Right lobe of liver (tissue), 6 donors: Measurements from ENCODE around the gene AOAH. TPM values are rescaled to one million over a fixed set of nuclear protein-coding genes. Genes with fewer than 3 reads are reported as not detected.

Source experiments
- ATAC-seq, 4 donors: fragments of 200-7000 bp; cut with Tn5 transposase; one replicate each; pipeline ENCODE4 v1.9.1; 2020; ENCODE audit warnings: mild to moderate bottlenecking in 4 of 4, moderate library complexity in 4 of 4
- DNase-seq, 3 donors: peaks; one replicate each; pipeline ENCODE4 v3.0.0-alpha.2; 2020
- H3K27ac ChIP-seq, 3 donors: fragments of 200-600 bp; one replicate each; pipeline ENCODE4 v1.8.0; 2022
- H3K27me3 ChIP-seq, 2 donors: fragments of 200-600 bp; one replicate each; pipeline ENCODE4 v1.8.0; 2022
- H3K36me3 ChIP-seq, 4 donors: fragments of 200-600 bp; sonication (generic) in 1 of 4; one replicate each; pipeline versions ENCODE4 v1.5.1 to v1.8.0; 2017 to 2022; ENCODE audit warnings: control low read depth in 1 of 4
- H3K4me1 ChIP-seq, 4 donors: fragments of 200-600 bp; sonication (generic) in 1 of 4; one replicate each; pipeline versions ENCODE4 v1.5.1 to v1.8.0; 2017 to 2022; ENCODE audit warnings: control low read depth in 1 of 4
- H3K4me3 ChIP-seq, 3 donors: fragments of 200-600 bp; one replicate each; pipeline ENCODE4 v1.8.0; 2022
- H3K9me3 ChIP-seq, 4 donors: fragments of 200-600 bp; sonication (generic) in 1 of 4; one replicate each; pipeline versions ENCODE4 v1.5.1 to v1.8.0; 2017 to 2022; ENCODE audit warnings: control low read depth in 1 of 4
- CTCF ChIP-seq, 4 donors: fragments of 200-600 bp in 3 of 4; fragments of 450-650 bp in 1 of 4; IDR thresholded peaks; one replicate each; pipeline versions ENCODE4 v1.5.1 to v1.8.0; 2016 to 2022; ENCODE audit warnings: antibody characterized with exemption in 4 of 4, mild to moderate bottlenecking in 2 of 4
- POLR2A ChIP-seq: fragments of 450-650 bp; IDR thresholded peaks from one replicate; pipeline ENCODE4 v1.6.1; 2017; ENCODE audit warnings: antibody characterized with exemption, mild to moderate bottlenecking
- WGBS: methylation state at CpG from one replicate; pipeline ENCODE4 v1.1.6; 2018; ENCODE audit warnings: low coverage, low lambda C conversion rate; ENCODE audit not compliant: insufficient coverage; ENCODE audit errors: missing lambda C conversion rate; 5-methylcytosine and 5-hydroxymethylcytosine counted together
- intact Hi-C, 2 donors: fragments of 100-400 bp; cut with DNase I; formaldehyde crosslinking; loops; one replicate each; pipeline versions ENCODE4 v1.11.2 to v1.14.1; 2022
- total RNA-seq, 6 experiments: library from RNA; depleted of rRNA in 2 of 6; stranded (reverse); fragments of >200 nt in 2 of 6; fragmentation: NEBNext Ultra II Directional in 3 of 6; extraction: Animal tissue kit (Norgen Biotek cat#: 25700) in 3 of 6; gene quantifications; one replicate each; pipeline versions ENCODE4 v1.1.0 to v1.2.4, GENCODE V29; 2016 to 2023
- donor health status: DM: no; HTN: yes; CAD: no.
- donor health status: DM: no; HTN: no; CAD: no.
- donor health status: DM: no; HTN: no; CAD: no.
- donor health status: DM: no; HTN: yes; CAD: no.
- donor health status: DM: no; HTN: yes; CAD: no.

AOAH gene
- total RNA-seq, 6 experiments from 2014 or later: 2.9 to 11.3 (median 6.4) TPM

GRCh38 chr7:36742911-36743775, 18.8 kb upstream of the AOAH start:
- Histone ChIP-seq H3K27ac (no peak overlapping the region), H3K9me3 (no peaks in the 10 kb centered on the region), H3K4me3 (no peak overlapping the region), H3K27me3 (no peaks in the 10 kb centered on the region), H3K4me1 (peaks cover 0 to 19% (median 4%) of the 10 kb centered on the region in 4 donors), H3K36me3 (no peaks in the 10 kb centered on the region)
- TF ChIP-seq POLR2A: no peak
- no peak for TF ChIP-seq CTCF (IDR thresholded peaks at IDR 0.05)
- 70% methylated on average over 6 of the region's 6 CpGs for WGBS
- no peak for ATAC-seq
- peak in 1 of 3 donors; percentile 59 for DNase-seq
- intact Hi-C loops: no loop called here

- DNase-seq (no peak), ATAC-seq (no peak)
- Histone ChIP-seq H3K27ac (no peak overlapping the region), H3K36me3 (no peaks in the 10 kb centered on the region), H3K27me3 (no peaks in the 10 kb centered on the region), H3K4me3 (no peak overlapping the region), H3K4me1 (peaks cover 0 to 10% (median 2%) of the 10 kb centered on the region in 4 donors), H3K9me3 (no peaks in the 10 kb centered on the region)
- TF ChIP-seq POLR2A (no peak), CTCF (IDR thresholded peaks at IDR 0.05) (no peak)
- intact Hi-C loops: no loop called here
- WGBS: 100% methylated on average over 3 of the region's 3 CpGs
Observed at GRCh38 chr7:36741866-36742265, 17.6 kb upstream of the AOAH start.

GRCh38 chr7:36739351-36739750, 15.1 kb upstream of the AOAH start:
- Histone ChIP-seq H3K4me1 (no peaks in the 10 kb centered on the region), H3K4me3 (no peak overlapping the region), H3K27ac (no peak overlapping the region), H3K36me3 (no peaks in the 10 kb centered on the region), H3K27me3 (no peaks in the 10 kb centered on the region), H3K9me3 (no peaks in the 10 kb centered on the region)
- no peak for ATAC-seq
- intact Hi-C loops: no loop called here
- WGBS: 88% methylated on average over 2 of the region's 3 CpGs
- no peak for TF ChIP-seq POLR2A
- TF ChIP-seq CTCF (IDR thresholded peaks at IDR 0.05): no peak
- DNase-seq: no peak

GRCh38 chr7:36736899-36737211, 12.6 kb upstream of the AOAH start:
- H3K4me3 ChIP-seq: no peak overlapping the region
- intact Hi-C loops: no loop called here
- ATAC-seq: peak; percentile 61 to 76 (median 71)
- H3K27ac ChIP-seq: peak overlapping the region in 2 of 3 donors; percentile 25 to 31
- H3K27me3 ChIP-seq: no peaks in the 10 kb centered on the region
- no peaks in the 10 kb centered on the region for H3K36me3 ChIP-seq
- no peaks in the 10 kb centered on the region for H3K9me3 ChIP-seq
- DNase-seq: no peak
- TF ChIP-seq POLR2A (no peak), CTCF (IDR thresholded peaks at IDR 0.05) (no peak)
- no peaks in the 10 kb centered on the region for H3K4me1 ChIP-seq
- WGBS: 65% methylated on average over 6 of the region's 6 CpGs
